GM21526 (cell line): Measurements from ENCODE around the gene CLTA.

Experiments used
- ATAC-seq: cut with Tn5 transposase; IDR thresholded peaks from one replicate; pipeline ENCODE4 v1.9.1; 2021; ENCODE audit warnings: moderate library complexity; ENCODE audit not compliant: unreplicated experiment, low FRiP score

Gene CLTA

GRCh38 chr9:36187414-36187813 lies 3.3 kb upstream of the CLTA start:
- ATAC-seq, result no peak

GRCh38 chr9:36188212-36188611 lies 2.5 kb upstream of the CLTA start:
- ATAC-seq, result no peak

GRCh38 chr9:36189976-36190375 lies 745 bp upstream of the CLTA start:
- ATAC-seq, result no peak

GRCh38 chr9:36191290-36191645 lies 547 bp downstream of the CLTA start:
- ATAC-seq, result peak; percentile 8

GRCh38 chr9:36191686-36192085 lies 965 bp downstream of the CLTA start:
- ATAC-seq, result no peak

- no peak for ATAC-seq
These were observed 1.5 kb downstream of the CLTA start for GRCh38 chr9:36192196-36192595.

GRCh38 chr9:36193023-36193422 lies 2.3 kb downstream of the CLTA start:
- no peak for ATAC-seq

- ATAC-seq, result no peak
These were observed 3.7 kb downstream of the CLTA start for GRCh38 chr9:36194326-36195000.

- ATAC-seq, result no peak
These were observed 14.3 kb downstream of the CLTA start for GRCh38 chr9:36204906-36205547.

GRCh38 chr9:36207016-36207415 lies 16.3 kb downstream of the CLTA start:
- ATAC-seq, result no peak

- no peak for ATAC-seq
These were observed 16.9 kb downstream of the CLTA start for GRCh38 chr9:36207546-36208012.

- ATAC-seq, result no peak
These were observed 18.0 kb downstream of the CLTA start for GRCh38 chr9:36208521-36209253.

- ATAC-seq, result no peak
These were observed 20.0 kb downstream of the CLTA start for GRCh38 chr9:36210722-36211121.

GRCh38 chr9:36211510-36211909 lies 20.8 kb downstream of the CLTA start:
- no peak for ATAC-seq

- no peak for ATAC-seq
These were observed 22.7 kb downstream of the CLTA start for GRCh38 chr9:36213387-36213786.

- no peak for ATAC-seq
These were observed 23.3 kb downstream of the CLTA start for GRCh38 chr9:36213989-36214388.

- ATAC-seq, result no peak
These were observed 23.9 kb downstream of the CLTA start for GRCh38 chr9:36214571-36214970.

GRCh38 chr9:36217256-36217968 lies 26.7 kb downstream of the CLTA start:
- no peak for ATAC-seq

GRCh38 chr9:36218011-36218410 lies 27.3 kb downstream of the CLTA start:
- ATAC-seq, result no peak

- ATAC-seq, result no peak
These were observed 27.7 kb downstream of the CLTA start for GRCh38 chr9:36218411-36218901.

- ATAC-seq, result no peak
These were observed 30.9 kb downstream of the CLTA start for GRCh38 chr9:36221667-36222066.
